Natural killer cell treated with Interleukin-12 subunit alpha and Interleukin-12 subunit beta and Interleukin-15 and Interleukin-18, amount 100 ng/mL, for 72 hours (primary cell): ENCODE measurements around the gene DDHD1. TPM values are rescaled to one million over a fixed set of nuclear protein-coding genes. Genes with fewer than 3 reads are reported as not detected.
"Not testable (repeated sequence)": the region's sequence is repeated elsewhere in the genome, so short reads cannot be mapped to it uniquely, and the experiment has no call there.

Source experiments
- ATAC-seq, 2 donors: fragments of 150-1000 bp; cut with Tn5 transposase in 1 of 2; sonication (Bioruptor Pico), chemical (Tn5 transposase) in 1 of 2; 2 replicates each; pipeline ENCODE4 v1.10.0; 2021
- DNase-seq: peaks from one replicate; pipeline ENCODE4 v3.0.0; 2022; ENCODE audit warnings: low spot score
- H3K27ac Mint-ChIP-seq, 2 donors: 1 replicate in 1 of 2; 2 replicates in 1 of 2; pipeline ENCODE4 v1.8.0; 2022; ENCODE audit warnings: mixed read lengths in 2 of 2, mild to moderate bottlenecking in 1 of 2, moderate library complexity in 1 of 2
- H3K27me3 Mint-ChIP-seq, 2 donors: 1 replicate in 1 of 2; 2 replicates in 1 of 2; pipeline ENCODE4 v1.8.0; 2022; ENCODE audit warnings: mixed read lengths in 2 of 2
- H3K36me3 Mint-ChIP-seq: one replicate; pipeline ENCODE4 v1.8.0; 2022; ENCODE audit warnings: mixed read lengths
- H3K4me1 Mint-ChIP-seq, 2 donors: 1 replicate in 1 of 2; 2 replicates in 1 of 2; pipeline ENCODE4 v1.8.0; 2022; ENCODE audit warnings: low read depth in 2 of 2, mixed read lengths in 2 of 2, mild to moderate bottlenecking in 1 of 2
- H3K4me3 Mint-ChIP-seq: one replicate; pipeline ENCODE4 v1.8.0; 2022; ENCODE audit warnings: mixed read lengths
- H3K9me3 Mint-ChIP-seq: 2 replicates; pipeline ENCODE4 v1.8.0; 2022; ENCODE audit warnings: mixed read lengths
- total RNA-seq, 2 donors: library from RNA; stranded (reverse); gene quantifications; one replicate each; pipeline ENCODE4 v1.2.3, GENCODE V29; 2022

Gene DDHD1
- total RNA-seq, 2 donors from 2014 or later: 71.3 to 87.5 TPM

DNA sequence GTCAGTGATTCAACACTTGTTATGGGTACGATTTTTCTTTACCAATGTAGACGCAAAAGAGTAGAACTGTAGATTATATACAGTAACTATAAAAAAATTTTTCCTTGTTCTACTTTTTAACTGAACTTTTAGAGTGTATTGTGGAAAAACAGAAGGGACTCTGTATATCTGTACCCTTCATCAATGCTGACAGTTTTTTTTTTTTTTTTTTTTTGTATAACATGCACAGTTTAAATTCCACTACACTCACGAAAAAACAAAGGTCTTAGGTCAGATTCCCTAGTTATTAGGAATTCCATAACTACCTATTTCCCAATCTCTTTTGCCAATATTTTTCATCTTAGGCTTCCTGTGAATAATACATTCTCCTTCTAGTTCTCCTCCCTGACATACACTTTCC is 6.4 kb downstream of the DDHD1 start:
- no peak for ATAC-seq
- H3K4me1 Mint-ChIP-seq: peaks cover 62 to 77% of the 10 kb centered on the region in 2 donors
- DNase-seq: no peak
- H3K9me3 Mint-ChIP-seq: peaks cover 3% of the 10 kb centered on the region
- peak overlapping the region; percentile 69 to 99 for H3K27ac Mint-ChIP-seq
- peak overlapping the region; percentile 100 for H3K4me3 Mint-ChIP-seq
- H3K36me3 Mint-ChIP-seq: peaks cover 33% of the 10 kb centered on the region
- H3K27me3 Mint-ChIP-seq: no peaks in the 10 kb centered on the region

DNA sequence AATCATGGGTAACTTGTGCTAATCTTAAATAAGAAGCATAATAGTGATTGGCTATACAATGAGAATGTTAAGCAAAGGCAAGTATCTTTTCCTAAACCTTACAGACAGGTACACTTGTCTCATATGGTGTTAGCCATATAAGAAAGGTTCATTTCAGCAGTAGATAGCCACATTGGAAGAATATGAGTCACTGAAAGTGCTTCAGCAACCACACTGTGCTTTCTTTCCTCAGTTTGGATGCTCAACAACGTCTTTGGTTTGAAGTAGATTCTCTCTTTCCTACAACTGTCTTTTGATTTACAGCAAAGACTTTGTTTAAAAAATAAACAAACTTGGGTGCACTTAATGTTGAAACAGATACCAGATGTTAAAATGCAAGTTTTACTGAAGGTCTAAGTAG is 8.9 kb downstream of the DDHD1 start:
- peak in 1 of 2 donors; percentile 76 for ATAC-seq
- no peak for DNase-seq
- H3K4me3 Mint-ChIP-seq: peak overlapping the region; percentile 53
- peaks cover 46% of the 10 kb centered on the region for H3K36me3 Mint-ChIP-seq
- no peaks in the 10 kb centered on the region for H3K27me3 Mint-ChIP-seq
- H3K27ac Mint-ChIP-seq: peak overlapping the region in 1 of 2 donors; percentile 60
- H3K9me3 Mint-ChIP-seq: peaks cover 9% of the 10 kb centered on the region
- peaks cover 53 to 59% of the 10 kb centered on the region in 2 donors for H3K4me1 Mint-ChIP-seq

DNA sequence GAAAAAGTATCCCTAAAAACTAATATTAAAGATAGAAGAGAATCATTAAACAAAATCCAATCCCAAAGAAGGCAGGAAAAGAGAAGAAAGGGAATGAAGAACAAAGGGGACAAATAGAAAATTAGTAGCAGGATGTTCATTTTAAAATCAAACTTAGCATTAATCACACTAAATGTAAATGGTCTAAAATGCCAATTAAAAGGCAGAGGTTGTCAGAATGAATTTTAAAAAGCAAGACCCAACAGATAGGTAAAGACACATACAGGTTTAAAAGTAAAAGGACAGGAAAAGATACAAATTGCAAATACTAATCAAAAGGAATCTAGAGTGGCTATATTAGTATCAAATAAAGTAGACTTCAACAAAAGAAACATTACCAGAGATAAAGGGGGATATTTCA is 12.5 kb downstream of the DDHD1 start:
- H3K4me3 Mint-ChIP-seq: no peak overlapping the region
- H3K9me3 Mint-ChIP-seq: peaks cover 9% of the 10 kb centered on the region
- no peaks in the 10 kb centered on the region for H3K27me3 Mint-ChIP-seq
- H3K36me3 Mint-ChIP-seq: peaks cover 77% of the 10 kb centered on the region
- no peak overlapping the region for H3K27ac Mint-ChIP-seq
- H3K4me1 Mint-ChIP-seq: peaks cover 43 to 50% of the 10 kb centered on the region in 2 donors
- DNase-seq: no peak
- no peak for ATAC-seq

DNA sequence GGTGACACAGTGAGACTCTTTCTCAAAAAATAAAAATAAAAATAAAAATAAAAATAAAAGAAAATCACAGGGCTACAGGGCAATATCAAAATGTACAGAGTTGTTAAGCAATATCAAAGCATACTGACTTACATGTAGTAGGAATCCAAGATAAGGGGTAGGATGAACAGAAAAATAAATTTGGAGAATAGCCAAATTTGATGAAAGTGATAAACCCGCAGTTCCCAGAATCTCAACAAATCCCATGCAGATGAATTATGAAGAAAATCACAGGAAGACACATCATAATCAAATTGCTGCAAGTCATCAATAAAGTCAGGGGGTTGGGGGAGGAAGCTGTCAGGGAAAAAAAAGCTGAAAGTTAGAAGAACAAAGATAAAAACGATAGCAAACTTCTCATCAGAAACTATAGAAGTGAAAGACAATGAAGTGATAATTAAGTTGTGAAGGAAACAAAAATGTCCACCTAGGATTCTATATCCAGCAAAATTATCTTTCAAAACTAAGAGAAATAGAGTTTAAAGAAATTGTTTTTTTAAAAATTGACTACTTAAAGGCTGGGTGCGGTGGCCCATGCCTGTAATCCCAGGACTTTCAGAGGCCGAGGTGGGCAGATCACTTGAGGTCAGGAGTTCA is 15.4 kb downstream of the DDHD1 start:
- Mint-ChIP-seq H3K9me3 (peaks cover 12% of the 10 kb centered on the region), H3K36me3 (peaks cover 69% of the 10 kb centered on the region), H3K27ac (no peak overlapping the region), H3K4me3 (peak overlapping the region; percentile 38), H3K27me3 (no peaks in the 10 kb centered on the region), H3K4me1 (peaks cover 25 to 47% of the 10 kb centered on the region in 2 donors)
- DNase-seq: no peak
- ATAC-seq: no peak

DNA sequence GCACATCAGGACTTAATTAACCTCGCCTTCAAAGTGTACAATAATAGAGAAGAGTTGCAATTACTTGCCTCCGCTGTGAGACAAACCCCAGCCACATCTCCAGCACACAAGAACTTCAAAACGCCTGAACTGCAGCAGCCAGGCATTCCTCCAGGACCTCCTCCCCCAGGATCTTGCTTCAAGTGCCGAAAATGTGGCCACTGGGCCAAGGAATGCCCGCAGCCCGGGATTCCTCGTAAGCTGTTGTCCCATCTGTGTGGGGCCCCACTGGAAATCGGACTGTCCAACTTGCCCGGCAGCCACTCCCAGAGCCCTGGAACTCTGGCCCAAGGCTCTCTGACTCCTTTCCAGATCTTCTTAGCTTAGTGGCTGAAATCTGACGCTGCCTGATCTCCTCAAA is 22.6 kb downstream of the DDHD1 start:
- not testable (repeated sequence) for H3K27ac Mint-ChIP-seq, H3K27me3 Mint-ChIP-seq, H3K36me3 Mint-ChIP-seq, DNase-seq, H3K9me3 Mint-ChIP-seq, ATAC-seq, H3K4me3 Mint-ChIP-seq
- peaks cover 16 to 22% of the 10 kb centered on the region in 2 donors for H3K4me1 Mint-ChIP-seq

DNA sequence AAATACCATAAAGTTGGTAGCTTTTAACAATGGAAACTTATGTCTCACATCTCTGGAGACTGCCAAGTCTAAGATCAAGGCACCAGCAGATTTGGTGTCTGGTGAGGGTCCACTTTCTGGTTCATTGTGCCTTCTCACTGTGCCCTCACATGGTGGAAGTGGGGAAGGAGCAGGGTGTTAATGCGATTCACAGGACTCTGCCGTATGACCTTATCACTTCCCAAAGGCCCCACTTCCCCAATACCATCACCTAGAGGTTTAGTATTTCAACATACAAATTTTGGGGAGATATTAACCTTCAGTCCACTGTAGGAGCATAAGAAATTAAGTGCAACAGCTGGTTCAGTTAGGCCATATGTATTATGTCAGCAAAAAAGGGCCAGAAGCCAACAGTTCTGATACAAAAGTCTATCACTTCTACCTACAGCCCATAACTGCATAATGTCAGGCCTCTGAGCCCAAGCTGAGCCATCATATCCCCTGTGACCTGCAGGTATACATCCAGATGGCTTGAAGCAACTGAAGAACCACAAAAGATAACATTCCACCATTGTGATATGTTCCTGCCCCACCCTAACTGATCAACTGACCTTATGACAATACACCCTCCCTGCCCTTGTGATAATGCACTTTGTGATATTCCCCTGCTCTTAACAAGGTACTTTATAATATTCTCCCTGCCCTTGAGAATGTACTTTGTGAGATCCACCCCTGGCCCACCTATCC is 24.7 kb downstream of the DDHD1 start:
- H3K9me3 Mint-ChIP-seq: no peaks in the 10 kb centered on the region
- DNase-seq (no peak), ATAC-seq (no peak)
- H3K4me3 Mint-ChIP-seq: peak overlapping the region; percentile 52
- peak overlapping the region; percentile 33 to 89 for H3K27ac Mint-ChIP-seq
- H3K36me3 Mint-ChIP-seq: no peaks in the 10 kb centered on the region
- H3K27me3 Mint-ChIP-seq: no peaks in the 10 kb centered on the region
- H3K4me1 Mint-ChIP-seq: peaks cover 19 to 25% of the 10 kb centered on the region in 2 donors

DNA sequence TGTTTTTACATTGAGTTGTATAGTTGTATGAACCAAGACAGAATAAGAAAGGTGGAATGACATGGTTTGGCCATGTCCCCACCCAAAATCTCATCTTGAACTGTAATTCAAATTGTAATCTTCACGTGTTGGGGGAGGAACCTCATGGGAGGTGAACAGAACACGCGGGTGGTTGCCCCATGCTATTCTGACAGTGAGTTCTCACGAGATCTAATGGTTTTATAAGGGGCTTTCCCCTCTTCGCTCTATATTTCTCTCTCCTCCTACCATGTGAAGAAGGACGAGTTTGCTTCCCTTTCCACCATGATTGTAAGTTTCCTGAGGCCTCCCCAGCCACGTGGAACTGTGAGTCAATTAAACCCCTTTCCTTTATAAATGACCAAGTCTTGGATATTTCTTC is 25.3 kb downstream of the DDHD1 start:
- Mint-ChIP-seq H3K4me1 (peaks cover 20 to 27% of the 10 kb centered on the region in 2 donors), H3K4me3 (peak overlapping the region; percentile 52), H3K36me3 (no peaks in the 10 kb centered on the region), H3K27me3 (no peaks in the 10 kb centered on the region), H3K27ac (peak overlapping the region; percentile 33 to 89), H3K9me3 (no peaks in the 10 kb centered on the region)
- ATAC-seq (no peak), DNase-seq (no peak)

DNA sequence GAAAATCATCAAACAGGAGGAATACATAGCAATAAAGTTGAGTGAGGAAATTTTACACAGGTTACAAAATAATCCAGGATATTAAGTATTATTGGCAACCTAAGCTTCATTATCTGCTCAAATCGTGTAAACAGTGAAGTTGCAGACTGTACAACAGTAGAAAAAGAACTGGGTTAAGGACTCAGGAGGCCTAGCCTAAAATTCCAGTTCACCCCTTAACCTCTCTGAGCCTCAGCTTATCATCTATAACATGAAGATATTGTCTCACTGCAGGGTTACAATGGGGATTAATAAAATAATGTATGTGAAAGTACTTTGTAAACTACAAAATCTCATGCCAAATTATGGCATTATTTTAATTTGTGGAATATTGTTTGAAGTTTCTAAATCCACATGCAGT is 26.0 kb downstream of the DDHD1 start:
- no peak for ATAC-seq
- peak overlapping the region; percentile 33 to 89 for H3K27ac Mint-ChIP-seq
- H3K9me3 Mint-ChIP-seq: no peaks in the 10 kb centered on the region

DNA sequence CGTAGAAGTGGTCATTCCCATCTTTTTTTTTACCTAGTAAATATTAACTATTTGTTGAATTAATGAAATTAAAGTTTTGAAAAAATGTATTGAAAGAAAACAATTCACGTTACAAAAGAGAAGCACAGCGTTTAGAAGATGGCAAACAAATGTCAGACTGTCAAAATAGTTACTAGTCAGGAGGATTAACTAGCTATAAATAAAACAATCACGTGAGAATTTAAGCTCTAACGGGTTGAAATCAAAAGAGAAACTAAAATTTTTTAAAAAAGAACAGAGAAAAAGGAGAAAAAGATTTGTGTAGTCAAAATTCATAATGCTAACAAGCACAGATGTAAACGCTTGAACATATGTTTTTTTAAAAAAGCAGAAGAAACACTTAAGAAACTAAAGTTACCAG is 26.4 kb downstream of the DDHD1 start:
- Mint-ChIP-seq H3K36me3 (no peaks in the 10 kb centered on the region), H3K27ac (peak overlapping the region; percentile 33 to 89), H3K27me3 (no peaks in the 10 kb centered on the region), H3K9me3 (no peaks in the 10 kb centered on the region), H3K4me1 (peaks cover 20 to 27% of the 10 kb centered on the region in 2 donors), H3K4me3 (peak overlapping the region; percentile 52)
- DNase-seq (no peak), ATAC-seq (no peak)

More for the DNA sequence above, 26.0 kb downstream of the DDHD1 start:
- DNase-seq: no peak
- peak overlapping the region; percentile 52 for H3K4me3 Mint-ChIP-seq
- peaks cover 20 to 27% of the 10 kb centered on the region in 2 donors for H3K4me1 Mint-ChIP-seq
- H3K27me3 Mint-ChIP-seq: no peaks in the 10 kb centered on the region
- no peaks in the 10 kb centered on the region for H3K36me3 Mint-ChIP-seq

DNA sequence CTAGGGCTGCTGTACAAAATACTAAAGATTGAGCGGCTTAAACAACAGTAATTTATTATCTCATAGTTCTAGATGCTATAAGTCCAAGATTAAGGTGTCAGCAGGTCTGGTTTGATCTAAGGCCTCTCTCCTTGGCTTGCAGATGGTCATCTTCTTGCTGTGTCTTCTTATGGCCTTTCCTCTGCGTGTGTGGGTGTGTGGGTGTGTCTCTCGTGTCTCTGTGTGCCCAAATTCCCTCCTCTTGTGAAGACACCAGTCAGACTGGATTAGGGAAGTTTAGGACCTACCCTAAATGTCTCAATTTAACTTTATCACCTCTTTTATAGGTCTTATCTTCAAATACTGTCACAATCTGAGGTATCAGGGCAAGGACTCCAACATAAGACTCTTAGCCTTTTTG is 28.3 kb downstream of the DDHD1 start:
- Mint-ChIP-seq H3K36me3 (peaks cover 10% of the 10 kb centered on the region), H3K27ac (no peak overlapping the region), H3K4me1 (peaks cover 28 to 36% of the 10 kb centered on the region in 2 donors), H3K27me3 (no peaks in the 10 kb centered on the region), H3K4me3 (no peak overlapping the region), H3K9me3 (peaks cover 3% of the 10 kb centered on the region)
- DNase-seq: no peak
- no peak for ATAC-seq

DNA sequence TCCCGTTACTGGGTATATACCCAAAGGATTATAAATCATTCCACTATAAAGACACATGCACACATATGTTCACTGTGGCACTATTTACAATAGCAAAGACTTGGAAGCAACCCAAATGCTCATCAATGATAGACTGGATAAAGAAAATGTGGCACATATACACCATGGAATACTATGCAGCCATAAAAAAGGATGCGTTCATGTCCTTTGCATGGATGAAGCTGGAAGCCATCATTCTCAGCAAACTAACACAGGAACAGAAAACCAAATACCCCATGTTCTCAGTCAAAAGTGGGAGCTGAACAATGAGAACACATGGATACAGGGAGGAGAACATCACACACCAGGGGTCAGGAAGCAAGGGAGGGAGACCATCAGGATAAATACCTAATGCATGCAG is 31.7 kb downstream of the DDHD1 start:
- not testable (repeated sequence) for DNase-seq, H3K27me3 Mint-ChIP-seq, ATAC-seq, H3K4me3 Mint-ChIP-seq, H3K27ac Mint-ChIP-seq, H3K9me3 Mint-ChIP-seq
- peaks cover 44 to 50% of the 10 kb centered on the region in 2 donors for H3K4me1 Mint-ChIP-seq
- H3K36me3 Mint-ChIP-seq: peaks cover 16% of the 10 kb centered on the region

DNA sequence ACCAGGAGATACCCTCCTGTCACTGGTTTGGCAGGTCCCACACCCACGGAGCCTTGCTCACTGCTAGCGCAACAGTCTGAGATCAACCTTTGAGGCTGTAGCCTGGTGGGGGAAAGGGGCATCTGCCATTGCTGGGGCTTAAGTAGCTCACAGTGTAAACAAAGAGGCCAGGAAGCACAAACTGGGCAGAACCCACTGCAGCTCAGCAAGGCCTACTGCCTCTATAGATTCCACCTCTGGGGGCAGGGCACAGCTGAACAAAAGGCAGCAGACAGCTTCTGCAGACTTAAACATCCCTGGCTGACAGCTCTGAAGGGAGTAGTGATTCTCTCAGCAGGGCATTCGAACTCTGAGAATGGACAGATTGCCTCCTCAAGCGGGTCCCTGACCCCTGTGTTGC is 35.6 kb downstream of the DDHD1 start:
- Mint-ChIP-seq H3K4me1 (peaks cover 60 to 63% of the 10 kb centered on the region in 2 donors), H3K36me3 (peaks cover 25% of the 10 kb centered on the region), H3K27ac (peak overlapping the region in 1 of 2 donors; percentile 27)
- not testable (repeated sequence) for DNase-seq, H3K9me3 Mint-ChIP-seq, H3K4me3 Mint-ChIP-seq, ATAC-seq, H3K27me3 Mint-ChIP-seq

DNA sequence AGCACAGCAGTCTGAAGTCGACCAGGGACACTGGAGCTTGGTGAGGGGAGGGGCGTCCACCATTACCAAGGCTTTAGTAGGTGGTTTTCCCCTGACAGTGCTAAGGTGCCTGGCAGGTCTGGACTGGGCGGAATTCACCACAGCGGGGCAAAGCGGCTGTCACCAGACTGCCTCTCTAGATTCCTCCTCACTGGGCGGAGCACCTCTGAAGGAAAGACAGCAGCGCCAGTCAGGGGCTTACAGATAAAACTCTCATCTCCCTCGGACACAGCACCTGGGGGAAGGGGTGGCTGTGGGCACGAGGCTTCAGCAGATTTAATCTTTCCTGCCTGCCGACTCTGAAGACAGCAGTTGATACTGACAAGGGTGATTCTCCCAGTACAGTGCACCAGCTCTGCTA is 39.1 kb downstream of the DDHD1 start:
- Mint-ChIP-seq H3K4me1 (peaks cover 45% of the 10 kb centered on the region in 2 donors), H3K27ac (peak overlapping the region in 1 of 2 donors; percentile 33), H3K36me3 (peaks cover 15% of the 10 kb centered on the region), H3K4me3 (no peak overlapping the region), H3K9me3 (no peaks in the 10 kb centered on the region), H3K27me3 (no peaks in the 10 kb centered on the region)
- DNase-seq: peak; percentile 60
- ATAC-seq: no peak

DNA sequence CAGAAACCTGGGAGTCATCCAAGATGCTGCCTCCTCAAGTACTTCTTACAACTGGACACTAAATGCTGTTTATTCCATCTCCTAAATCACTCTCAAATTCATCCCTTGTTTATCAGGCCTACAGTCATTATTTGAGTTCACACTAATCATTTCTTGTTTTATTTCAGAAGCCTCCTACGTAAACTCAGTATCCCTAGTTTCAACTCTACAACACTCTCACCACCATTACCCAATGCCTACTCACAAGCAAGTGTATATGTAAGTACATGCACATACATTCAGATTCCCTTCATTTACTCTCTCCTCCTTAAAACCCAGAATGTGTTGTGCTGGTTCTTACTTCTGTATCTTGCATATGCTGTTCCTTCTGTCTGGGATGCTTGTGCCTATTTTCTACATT is 43.0 kb downstream of the DDHD1 start:
- ATAC-seq (peak in 1 of 2 donors; percentile 59), DNase-seq (no peak)
- H3K27ac Mint-ChIP-seq: no peak overlapping the region
- H3K36me3 Mint-ChIP-seq: peaks cover 4% of the 10 kb centered on the region
- H3K4me3 Mint-ChIP-seq: no peak overlapping the region
- H3K27me3 Mint-ChIP-seq: no peaks in the 10 kb centered on the region
- H3K4me1 Mint-ChIP-seq: peaks cover 16 to 25% of the 10 kb centered on the region in 2 donors
- no peaks in the 10 kb centered on the region for H3K9me3 Mint-ChIP-seq
